Effector memory CD8-positive, alpha-beta T cell (primary cell): ENCODE results near the gene NEU4.
"Not testable (repeated sequence)": the region's sequence is repeated elsewhere in the genome, so short reads cannot be mapped to it uniquely, and the experiment has no call there.

Experiments used
- ATAC-seq: fragments of 150-1000 bp; cut with Tn5 transposase; replicated peaks from 2 replicates; pipeline ENCODE4 v1.10.0; 2021; ENCODE audit warnings: mild to moderate bottlenecking, moderate library complexity
- DNase-seq, 3 experiments: peaks; one replicate each; pipeline ENCODE4 v3.0.0; 2021
- H3K27ac Mint-ChIP-seq, 2 donors: one replicate each; pipeline ENCODE4 v1.8.0; 2022; ENCODE audit warnings: mild to moderate bottlenecking in 2 of 2, mixed read lengths in 2 of 2, moderate library complexity in 2 of 2
- H3K27me3 Mint-ChIP-seq, 2 donors: one replicate each; pipeline ENCODE4 v1.8.0; 2022; ENCODE audit warnings: mixed read lengths in 2 of 2
- H3K36me3 Mint-ChIP-seq: one replicate; pipeline ENCODE4 v1.8.0; 2022; ENCODE audit warnings: mild to moderate bottlenecking, moderate library complexity, mixed read lengths; ENCODE audit not compliant: insufficient read depth
- H3K4me1 Mint-ChIP-seq, 2 donors: one replicate each; pipeline ENCODE4 v1.8.0; 2022; ENCODE audit warnings: low read depth in 2 of 2, mixed read lengths in 2 of 2
- H3K4me3 Mint-ChIP-seq, 2 donors: one replicate each; pipeline ENCODE4 v1.8.0; 2022; ENCODE audit warnings: mild to moderate bottlenecking in 2 of 2, mixed read lengths in 2 of 2, moderate library complexity in 2 of 2
- H3K9me3 Mint-ChIP-seq, 2 donors: one replicate each; pipeline ENCODE4 v1.8.0; 2022; ENCODE audit warnings: mixed read lengths in 2 of 2
- total RNA-seq, 9 experiments: gene quantifications; one replicate each; lab custom pipeline; 2026; lab: John Stamatoyannopoulos, UW

NEU4 gene, protein sequence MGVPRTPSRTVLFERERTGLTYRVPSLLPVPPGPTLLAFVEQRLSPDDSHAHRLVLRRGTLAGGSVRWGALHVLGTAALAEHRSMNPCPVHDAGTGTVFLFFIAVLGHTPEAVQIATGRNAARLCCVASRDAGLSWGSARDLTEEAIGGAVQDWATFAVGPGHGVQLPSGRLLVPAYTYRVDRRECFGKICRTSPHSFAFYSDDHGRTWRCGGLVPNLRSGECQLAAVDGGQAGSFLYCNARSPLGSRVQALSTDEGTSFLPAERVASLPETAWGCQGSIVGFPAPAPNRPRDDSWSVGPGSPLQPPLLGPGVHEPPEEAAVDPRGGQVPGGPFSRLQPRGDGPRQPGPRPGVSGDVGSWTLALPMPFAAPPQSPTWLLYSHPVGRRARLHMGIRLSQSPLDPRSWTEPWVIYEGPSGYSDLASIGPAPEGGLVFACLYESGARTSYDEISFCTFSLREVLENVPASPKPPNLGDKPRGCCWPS
- 0 to 6.7 (median 0.13) reads per million in 9 experiments for total RNA-seq

DNA sequence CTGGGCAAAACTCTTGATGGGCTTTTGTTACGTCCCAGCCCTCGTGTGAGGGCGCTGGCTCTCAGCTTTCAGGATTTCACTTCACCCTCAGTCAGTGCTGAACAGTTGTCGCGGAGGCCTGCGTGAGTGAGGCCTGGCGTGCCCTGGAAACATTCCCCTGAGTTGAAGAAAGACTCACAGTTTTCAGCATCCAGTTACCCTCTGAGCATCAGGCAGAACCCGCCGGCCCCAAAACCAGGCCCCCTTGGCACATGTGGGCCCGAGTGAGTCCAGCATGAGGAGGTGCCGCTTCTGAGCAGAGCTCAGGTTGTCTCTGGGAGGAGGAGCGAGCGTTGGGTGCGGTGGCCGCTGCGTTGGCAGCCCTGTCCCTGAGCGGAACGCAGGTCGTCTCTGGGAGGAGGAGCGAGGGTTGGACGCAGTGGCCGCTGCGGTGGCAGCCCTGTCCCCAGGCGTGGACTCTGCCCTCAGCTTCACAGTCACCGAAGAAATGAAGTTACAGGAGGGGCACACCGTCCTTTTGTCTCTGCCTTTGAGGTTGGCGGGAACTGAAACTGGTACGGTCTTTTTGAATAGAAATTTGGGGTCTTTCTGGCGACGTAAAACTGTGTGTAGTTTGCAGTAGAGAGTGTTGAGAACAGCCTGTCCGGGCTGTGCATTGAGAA is at the start of gene NEU4:
Gene NEU4, plus strand, starts transcription at position 473 of the 662 bp plus-strand sequence. CDS start 5,292 bp downstream, outside the sequence.
- ATAC-seq = no peak
- DNase-seq = no peak
- Mint-ChIP-seq H3K27ac (peak within 1 kb of the TSS in 1 of 2 donors; percentile 15), H3K9me3 (no peaks in the 10 kb centered on the region), H3K36me3 (peaks cover 9% of the 10 kb centered on the region), H3K4me1 (peaks cover 6 to 14% of the 10 kb centered on the region in 2 donors), H3K27me3 (no peaks in the 10 kb centered on the region), H3K4me3 (no peak within 1 kb of the TSS)

DNA sequence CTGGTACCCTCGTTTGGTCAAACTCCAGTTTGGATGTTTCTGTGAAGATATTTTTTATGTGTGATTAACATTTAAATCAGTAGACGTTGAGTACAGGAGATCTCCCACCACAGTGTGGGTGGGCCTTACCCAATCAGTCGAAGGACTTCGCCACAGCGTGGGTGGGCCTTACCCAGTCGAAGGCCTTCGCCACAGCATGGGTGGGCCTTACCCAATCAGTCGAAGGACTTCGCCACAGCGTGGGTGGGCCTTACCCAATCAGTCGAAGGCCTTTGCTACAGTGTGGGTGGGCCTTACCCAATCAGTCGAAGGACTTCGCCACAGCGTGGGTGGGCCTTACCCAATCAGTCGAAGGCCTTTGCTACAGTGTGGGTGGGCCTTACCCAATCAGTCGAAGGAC is 49.1 kb upstream of the NEU4 start:
- not testable (repeated sequence) for H3K9me3 Mint-ChIP-seq, H3K4me3 Mint-ChIP-seq, DNase-seq, ATAC-seq, H3K27me3 Mint-ChIP-seq
- H3K4me1 Mint-ChIP-seq = peaks cover 29 to 34% of the 10 kb centered on the region in 2 donors
- H3K36me3 Mint-ChIP-seq = peaks cover 61% of the 10 kb centered on the region
- H3K27ac Mint-ChIP-seq = peak overlapping the region in 1 of 2 donors; percentile 30

DNA sequence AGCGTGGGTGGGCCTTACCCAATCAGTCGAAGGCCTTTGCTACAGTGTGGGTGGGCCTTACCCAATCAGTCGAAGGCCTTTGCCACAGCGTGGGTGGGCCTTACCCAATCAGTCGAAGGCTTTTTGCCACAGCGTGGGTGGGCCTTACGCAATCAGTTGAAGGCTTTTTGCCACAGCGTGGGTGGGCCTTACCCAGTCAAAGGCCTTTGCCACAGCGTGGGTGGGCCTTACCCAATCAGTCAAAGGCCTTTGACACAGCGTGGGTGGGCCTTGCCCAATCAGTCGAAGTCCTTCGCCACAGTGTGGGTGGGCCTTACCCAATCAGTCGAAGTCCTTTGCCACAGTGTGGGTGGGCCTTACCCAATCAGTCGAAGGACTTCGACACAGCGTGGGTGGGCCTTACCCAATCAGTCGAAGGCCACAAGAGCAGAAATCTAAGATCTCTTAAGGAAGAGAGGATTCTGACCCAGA is 48.7 kb upstream of the NEU4 start:
- peaks cover 29 to 34% of the 10 kb centered on the region in 2 donors for H3K4me1 Mint-ChIP-seq
- no peaks in the 10 kb centered on the region for H3K27me3 Mint-ChIP-seq
- peak overlapping the region; percentile 87 to 89 for H3K27ac Mint-ChIP-seq
- H3K36me3 Mint-ChIP-seq = peaks cover 61% of the 10 kb centered on the region
- no peak for ATAC-seq
- H3K9me3 Mint-ChIP-seq = peaks cover 0 to 2% of the 10 kb centered on the region in 2 donors
- no peak for DNase-seq
- no peak overlapping the region for H3K4me3 Mint-ChIP-seq

DNA sequence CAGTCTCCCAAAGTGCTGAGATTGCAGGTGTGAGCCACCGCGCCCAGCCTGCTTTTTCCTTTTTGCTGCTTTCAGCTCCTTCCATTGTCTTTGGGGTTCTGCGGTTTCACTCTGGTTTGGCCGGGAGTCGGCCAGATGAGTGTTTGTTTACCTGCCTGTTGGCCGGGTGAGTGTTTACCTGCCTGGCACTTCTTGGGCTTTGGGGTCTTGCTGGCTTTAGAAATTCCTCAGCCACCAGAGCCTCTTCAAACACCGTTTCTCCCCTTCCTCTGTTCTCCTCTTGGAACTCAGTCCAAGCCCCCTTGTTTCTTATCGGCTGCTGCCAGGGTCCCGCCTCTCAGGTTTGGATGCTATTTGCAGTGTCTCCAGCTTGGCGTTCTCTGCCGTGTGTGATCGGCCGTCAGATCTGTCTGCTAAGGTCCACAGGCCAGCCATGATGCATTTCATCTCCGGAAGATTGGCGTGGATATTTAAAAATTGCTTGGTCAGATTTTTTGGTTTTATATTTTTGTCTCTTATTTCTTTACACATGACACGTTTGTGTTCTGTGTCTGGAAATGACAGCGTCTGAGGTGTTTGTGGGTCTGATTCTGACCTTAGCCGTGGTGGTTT is 46.6 kb upstream of the NEU4 start:
- Mint-ChIP-seq H3K27ac (peak overlapping the region; percentile 96 to 99), H3K4me1 (peaks cover 29 to 34% of the 10 kb centered on the region in 2 donors), H3K9me3 (peaks cover 0 to 2% of the 10 kb centered on the region in 2 donors), H3K4me3 (peak overlapping the region; percentile 85 to 87), H3K36me3 (peaks cover 48% of the 10 kb centered on the region), H3K27me3 (no peaks in the 10 kb centered on the region)
- no peak for ATAC-seq
- DNase-seq = no peak

DNA sequence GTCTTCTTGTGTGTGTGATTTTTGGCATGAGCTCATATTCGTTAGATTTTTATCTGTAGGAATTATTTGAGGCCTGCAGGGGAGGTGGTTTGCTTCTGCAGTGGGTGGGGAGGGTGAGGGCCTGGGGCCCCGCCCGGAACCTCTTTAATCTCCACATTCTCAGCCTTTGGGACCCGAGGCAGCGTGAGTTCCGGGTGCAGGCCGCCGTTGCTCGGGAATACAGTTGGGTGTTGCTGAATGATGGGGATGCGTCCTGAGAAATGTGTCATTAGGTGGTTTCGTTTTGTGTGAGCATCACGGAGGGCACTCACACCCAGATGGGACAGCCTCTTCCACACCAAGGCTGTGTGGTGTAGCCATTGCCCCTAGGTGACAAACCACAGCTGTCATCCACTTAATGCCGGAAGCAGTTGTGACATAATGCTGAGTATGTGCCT is 46.0 kb upstream of the NEU4 start:
- ATAC-seq = peak; percentile 82
- DNase-seq = peak; percentile 81 to 87 (median 84)
- H3K4me3 Mint-ChIP-seq = peak overlapping the region; percentile 85 to 87
- peaks cover 0 to 2% of the 10 kb centered on the region in 2 donors for H3K9me3 Mint-ChIP-seq
- H3K27me3 Mint-ChIP-seq = no peaks in the 10 kb centered on the region
- H3K27ac Mint-ChIP-seq = peak overlapping the region; percentile 96 to 99
- peaks cover 29 to 34% of the 10 kb centered on the region in 2 donors for H3K4me1 Mint-ChIP-seq
- peaks cover 48% of the 10 kb centered on the region for H3K36me3 Mint-ChIP-seq

DNA sequence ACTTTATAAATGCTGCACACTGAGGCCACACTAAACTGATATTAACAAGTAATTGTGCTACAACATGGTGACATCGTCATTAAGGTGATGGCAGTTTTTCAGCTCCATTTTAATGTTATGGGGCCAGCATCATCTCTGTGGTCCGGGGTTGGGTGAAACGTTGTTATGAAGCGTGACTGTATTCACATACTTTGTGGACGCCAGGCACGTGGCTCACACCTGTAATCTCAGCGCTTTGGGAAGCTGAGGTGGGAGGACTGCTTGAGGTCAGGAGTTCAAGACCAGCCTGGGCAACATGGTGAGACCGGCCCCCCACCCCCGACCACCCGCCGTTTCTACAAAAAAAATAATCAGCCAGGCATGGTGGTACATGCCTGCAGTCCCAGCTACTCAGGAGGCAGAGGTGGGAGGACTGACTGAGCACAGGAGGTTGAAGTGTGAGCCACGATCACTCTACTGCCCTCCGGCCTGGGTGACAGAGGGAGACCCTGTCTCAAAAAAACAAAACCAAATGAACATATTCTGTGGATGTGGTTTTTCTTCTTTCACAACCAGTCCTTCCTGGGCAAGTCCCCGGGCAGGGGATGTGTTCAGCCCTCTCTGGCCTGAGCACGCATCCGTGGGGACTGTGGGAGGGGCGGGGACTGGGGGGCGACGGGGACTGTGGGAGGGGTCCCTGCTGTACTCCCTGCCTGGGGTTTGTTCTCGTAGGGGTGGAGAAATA is 45.3 kb upstream of the NEU4 start:
- H3K9me3 Mint-ChIP-seq = peaks cover 0 to 2% of the 10 kb centered on the region in 2 donors
- peak overlapping the region; percentile 96 to 99 for H3K27ac Mint-ChIP-seq
- peak overlapping the region; percentile 85 to 87 for H3K4me3 Mint-ChIP-seq

DNA sequence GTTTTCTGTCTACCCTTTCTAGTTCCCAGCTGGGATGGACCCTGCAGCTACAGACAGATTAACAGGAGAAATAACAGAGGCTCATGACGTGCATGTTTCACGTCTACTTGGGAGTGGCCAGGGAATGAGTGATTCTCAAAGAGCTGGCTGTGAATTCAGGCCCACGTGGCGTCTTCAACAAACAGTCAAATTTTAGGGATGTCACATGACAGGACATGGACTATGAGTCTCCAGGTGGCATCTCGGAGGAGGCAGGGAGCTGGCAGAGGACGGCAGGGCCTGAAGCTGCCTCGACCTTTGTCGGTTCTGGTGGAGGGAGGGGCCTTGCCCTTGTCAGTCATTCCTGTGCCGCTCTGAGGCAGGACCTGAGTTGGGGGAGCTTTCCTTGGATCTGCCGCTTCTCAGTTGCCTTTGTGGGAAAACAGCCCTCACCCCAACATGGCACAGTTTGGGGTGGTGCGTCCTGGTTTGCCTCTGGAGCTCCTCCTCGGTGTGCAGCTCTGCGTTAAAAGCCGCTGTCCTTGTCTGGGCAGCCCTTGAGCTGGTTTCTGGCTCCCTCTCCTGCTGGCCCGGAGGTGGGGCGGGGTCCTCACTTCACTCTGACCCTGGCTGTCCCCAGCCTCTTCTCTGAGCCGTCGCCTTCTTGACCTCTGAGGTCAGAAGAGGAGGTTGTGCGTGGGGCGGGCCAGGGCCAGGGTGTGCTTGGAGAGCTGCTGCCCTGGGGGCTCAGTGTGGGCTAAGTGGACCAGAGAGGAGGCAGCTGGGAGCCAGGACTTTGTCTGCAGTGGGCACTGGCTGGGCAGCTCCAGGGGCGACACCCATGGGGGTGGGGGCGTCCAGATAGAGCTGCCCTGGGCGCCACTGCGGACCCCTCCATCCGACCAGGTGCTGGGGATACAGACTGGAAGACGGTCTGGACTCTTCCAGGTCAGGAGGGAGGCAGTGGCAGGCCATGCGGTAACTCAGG is 44.4 kb upstream of the NEU4 start:
- Mint-ChIP-seq H3K27ac (peak overlapping the region; percentile 96 to 99), H3K9me3 (peaks cover 0 to 2% of the 10 kb centered on the region in 2 donors), H3K4me1 (peaks cover 29% of the 10 kb centered on the region in 2 donors), H3K36me3 (peaks cover 40% of the 10 kb centered on the region), H3K27me3 (no peaks in the 10 kb centered on the region), H3K4me3 (peak overlapping the region; percentile 85 to 87)
- ATAC-seq (no peak), DNase-seq (no peak)

More for the DNA sequence above, 45.3 kb upstream of the NEU4 start:
- DNase-seq = peak in 2 of 3 experiments; percentile 55 to 56
- no peaks in the 10 kb centered on the region for H3K27me3 Mint-ChIP-seq
- peaks cover 48% of the 10 kb centered on the region for H3K36me3 Mint-ChIP-seq
- H3K4me1 Mint-ChIP-seq = peaks cover 29 to 34% of the 10 kb centered on the region in 2 donors
- ATAC-seq = peak; percentile 54

DNA sequence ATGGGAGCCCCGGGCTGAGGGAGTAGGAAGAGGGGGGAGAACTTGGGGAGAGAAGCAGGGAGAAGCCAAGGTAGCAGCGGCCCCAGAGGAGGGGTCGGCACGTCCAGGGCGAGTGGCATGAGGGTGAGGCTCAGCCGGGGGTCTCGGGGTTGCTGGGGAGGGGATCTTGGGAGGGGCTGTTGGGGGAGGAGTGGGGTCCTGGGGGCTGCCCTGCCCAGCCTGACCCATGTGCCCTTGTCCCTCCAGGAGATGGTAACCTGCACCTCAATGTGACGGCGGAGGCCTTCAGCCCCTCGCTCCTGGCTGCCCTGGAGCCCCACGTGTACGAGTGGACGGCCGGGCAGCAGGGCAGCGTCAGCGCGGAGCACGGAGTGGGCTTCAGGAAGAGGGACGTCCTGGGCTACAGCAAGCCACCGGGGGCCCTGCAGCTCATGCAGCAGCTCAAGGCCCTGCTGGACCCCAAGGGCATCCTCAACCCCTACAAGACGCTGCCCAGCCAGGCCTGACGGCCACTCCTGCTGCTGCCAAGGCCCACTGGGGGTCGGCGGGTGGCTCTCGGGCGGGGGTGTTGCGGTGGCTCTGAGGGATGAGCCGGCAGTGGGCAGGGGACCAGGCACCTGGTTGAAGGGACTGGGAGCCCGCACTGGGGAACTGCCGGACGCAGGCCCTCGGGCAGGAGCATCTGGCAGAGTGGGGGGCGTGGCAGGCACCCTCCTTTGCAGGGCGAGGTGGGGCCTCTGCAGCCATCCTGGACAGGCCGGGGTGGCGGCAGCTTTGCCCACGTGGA is 41.3 kb upstream of the NEU4 start:
- no peaks in the 10 kb centered on the region for H3K9me3 Mint-ChIP-seq

DNA sequence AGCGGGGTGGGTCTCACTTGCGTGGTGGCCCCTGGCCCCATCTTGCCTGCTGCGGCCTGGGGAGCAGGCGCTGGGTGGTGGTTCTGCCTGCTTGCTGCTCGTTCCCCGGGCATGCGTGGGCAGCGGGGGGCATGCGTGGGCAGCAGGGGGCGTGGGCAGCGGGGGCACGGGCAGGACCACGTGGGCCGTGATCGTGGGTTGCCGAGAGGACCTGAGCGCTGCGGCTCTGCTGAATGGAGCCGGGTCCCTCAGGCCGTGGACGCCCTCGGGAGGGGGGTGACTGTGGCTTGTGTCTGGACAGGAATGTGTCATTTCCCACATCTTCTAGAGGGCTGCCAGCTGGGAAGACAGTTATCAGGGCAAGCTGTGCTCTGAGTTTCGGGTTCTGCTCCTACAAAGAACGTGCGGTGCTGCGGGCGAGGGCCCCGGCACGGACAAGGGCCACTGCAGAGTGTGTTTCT is 40.7 kb upstream of the NEU4 start:
- ATAC-seq = no peak
- no peaks in the 10 kb centered on the region for H3K27me3 Mint-ChIP-seq
- H3K36me3 Mint-ChIP-seq = peaks cover 10% of the 10 kb centered on the region
- H3K27ac Mint-ChIP-seq = no peak overlapping the region
- no peaks in the 10 kb centered on the region for H3K9me3 Mint-ChIP-seq
- H3K4me3 Mint-ChIP-seq = no peak overlapping the region
- DNase-seq = no peak
- H3K4me1 Mint-ChIP-seq = peaks cover 17 to 30% of the 10 kb centered on the region in 2 donors

More for the DNA sequence above, 41.3 kb upstream of the NEU4 start:
- Mint-ChIP-seq H3K4me1 (peaks cover 23 to 31% of the 10 kb centered on the region in 2 donors), H3K36me3 (peaks cover 16% of the 10 kb centered on the region), H3K27ac (no peak overlapping the region), H3K27me3 (no peaks in the 10 kb centered on the region), H3K4me3 (no peak overlapping the region)
- no peak for DNase-seq
- ATAC-seq = no peak

DNA sequence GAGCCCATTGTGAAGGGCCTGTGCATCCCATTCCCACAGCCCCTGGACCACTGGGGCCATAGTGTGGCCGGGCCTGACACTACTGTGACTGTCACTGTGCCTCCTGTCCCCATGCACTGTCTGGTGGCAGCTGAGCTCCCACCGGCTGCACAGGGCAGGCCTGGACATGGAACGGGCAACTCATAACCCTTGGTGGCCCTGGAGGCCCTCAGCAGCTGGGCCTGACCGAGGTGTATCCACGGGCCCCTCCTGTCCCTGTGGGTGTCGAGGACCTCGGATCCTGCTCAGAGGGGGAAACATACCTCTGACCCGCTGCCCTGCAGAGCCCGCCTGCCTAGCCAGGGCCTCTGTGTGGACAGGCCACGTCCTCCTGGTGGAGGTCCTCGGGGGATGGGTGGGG is 40.1 kb upstream of the NEU4 start:
- no peak overlapping the region for H3K4me3 Mint-ChIP-seq
- peaks cover 12 to 25% of the 10 kb centered on the region in 2 donors for H3K4me1 Mint-ChIP-seq
- H3K9me3 Mint-ChIP-seq = no peaks in the 10 kb centered on the region
- H3K27ac Mint-ChIP-seq = no peak overlapping the region
- DNase-seq (no peak), ATAC-seq (no peak)
- H3K27me3 Mint-ChIP-seq = no peaks in the 10 kb centered on the region
- H3K36me3 Mint-ChIP-seq = peaks cover 4% of the 10 kb centered on the region

DNA sequence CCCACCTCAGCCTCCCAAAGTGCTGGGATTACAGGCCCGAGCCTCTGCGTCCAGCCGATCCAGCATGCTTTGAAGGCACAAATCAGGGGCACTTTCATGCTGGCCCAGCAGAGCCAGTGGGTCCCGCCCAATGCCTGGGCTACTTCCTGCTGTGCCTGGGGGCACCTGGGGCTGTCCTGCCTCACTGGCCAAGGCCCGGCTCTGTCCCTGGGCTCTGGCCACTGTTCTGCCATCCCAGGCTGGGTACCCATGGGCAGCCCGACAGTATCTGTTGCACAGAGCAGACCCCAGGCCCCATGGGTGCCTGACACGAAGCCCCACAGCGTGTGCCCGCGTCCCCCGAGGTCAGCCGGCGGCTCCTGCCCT is 39.2 kb upstream of the NEU4 start:
- DNase-seq (no peak), ATAC-seq (no peak)
- H3K27me3 Mint-ChIP-seq = no peaks in the 10 kb centered on the region
- no peaks in the 10 kb centered on the region for H3K36me3 Mint-ChIP-seq
- no peak overlapping the region for H3K4me3 Mint-ChIP-seq
- H3K4me1 Mint-ChIP-seq = peaks cover 8 to 19% of the 10 kb centered on the region in 2 donors
- no peak overlapping the region for H3K27ac Mint-ChIP-seq
- H3K9me3 Mint-ChIP-seq = no peaks in the 10 kb centered on the region
